Suprapubic skin (tissue), 4 donors: ENCODE data around the gene RRP1. TPM values are rescaled to one million over a fixed set of nuclear protein-coding genes. Genes with fewer than 3 reads are reported as not detected.

ENCODE experiments used
- DNase-seq, 2 donors: peaks; one replicate each; pipeline ENCODE4 v3.0.0-alpha.2; 2019; ENCODE audit warnings: low spot score in 2 of 2
- H3K27ac ChIP-seq: fragments of 200-600 bp; sonication (generic); one replicate; pipeline ENCODE4 v1.5.1; 2019
- H3K27me3 ChIP-seq: fragments of 200-600 bp; sonication (generic); one replicate; pipeline ENCODE4 v1.5.1; 2019
- H3K36me3 ChIP-seq: fragments of 200-600 bp; sonication (generic); one replicate; pipeline ENCODE4 v1.5.1; 2019
- H3K4me1 ChIP-seq: fragments of 200-600 bp; sonication (generic); one replicate; pipeline ENCODE4 v1.5.1; 2019
- H3K4me3 ChIP-seq: fragments of 200-600 bp; sonication (generic); one replicate; pipeline ENCODE4 v1.5.1; 2019; ENCODE audit warnings: mild to moderate bottlenecking
- H3K9me3 ChIP-seq: fragments of 200-600 bp; sonication (generic); one replicate; pipeline ENCODE4 v1.5.1; 2019
- EP300 ChIP-seq: sonication (generic); formaldehyde crosslinking; IDR thresholded peaks from one replicate; pipeline ENCODE4 v1.6.1; 2017; ENCODE audit warnings: antibody characterized with exemption
- POLR2A ChIP-seq, 2 donors: fragments of 450-650 bp; IDR thresholded peaks; one replicate each; pipeline ENCODE4 v1.6.1; 2017; ENCODE audit warnings: antibody characterized with exemption in 2 of 2, mild to moderate bottlenecking in 2 of 2, moderate library complexity in 2 of 2
- POLR2AphosphoS5 ChIP-seq, 3 donors: sonication (generic); formaldehyde crosslinking; IDR thresholded peaks; one replicate each; pipeline ENCODE4 v1.6.1; 2017; ENCODE audit warnings: antibody characterized with exemption in 3 of 3
- WGBS: methylation state at CpG from one replicate; pipeline ENCODE4 v1.1.5; 2018; 5-methylcytosine and 5-hydroxymethylcytosine counted together
- total RNA-seq, 4 donors: library from RNA; depleted of rRNA; stranded (reverse); fragments of >200 nt; gene quantifications; one replicate each; pipeline ENCODE4 v1.1.0, GENCODE V29; 2016
- TF ChIP-seq, protein P1 (sequence below), 2 donors: fragments of 200-600 bp in 1 of 2; fragments of 450-650 bp in 1 of 2; sonication (generic) in 1 of 2; IDR thresholded peaks; one replicate each; pipeline ENCODE4 v1.5.1; 2016 to 2019; ENCODE audit warnings: antibody characterized with exemption in 2 of 2, mild to moderate bottlenecking in 1 of 2, moderate library complexity in 1 of 2

The RRP1 gene
- total RNA-seq, 4 donors from 2014 or later: 22.5 to 34.6 (median 28.4) TPM

DNA sequence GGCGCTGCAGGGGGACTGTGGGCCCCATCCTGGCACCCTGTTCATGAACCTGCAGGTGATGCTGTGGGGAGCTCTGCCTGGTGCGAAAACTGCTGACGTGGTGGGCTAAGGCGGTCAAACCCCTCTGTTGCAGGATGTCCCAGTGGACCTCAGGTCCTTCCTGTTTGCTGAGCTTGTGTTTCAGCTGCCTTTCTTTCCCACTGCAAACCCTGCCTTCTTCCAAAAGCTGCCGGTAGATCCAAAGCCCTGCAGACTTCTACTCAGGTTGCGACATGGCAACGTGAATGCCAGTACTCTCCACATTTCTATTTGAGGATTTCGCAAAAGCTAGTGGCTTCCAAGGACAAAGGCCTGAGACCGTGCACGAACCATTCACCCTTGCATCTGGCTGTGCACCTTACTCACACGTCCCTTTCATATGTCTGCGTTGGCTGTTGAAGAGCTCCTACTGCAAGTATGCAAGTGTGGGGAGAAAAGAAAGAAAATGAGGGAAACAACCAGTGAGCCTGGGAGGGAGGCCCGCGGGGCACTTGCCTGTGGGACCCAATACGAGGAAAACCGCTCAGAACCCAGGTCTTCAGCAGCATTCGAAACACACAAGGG lies 6.2 kb upstream of the RRP1 start:
- Histone ChIP-seq H3K9me3 (no peaks in the 10 kb centered on the region), H3K27me3 (no peaks in the 10 kb centered on the region), H3K4me3 (no peak overlapping the region), H3K4me1 (peaks cover 39% of the 10 kb centered on the region), H3K36me3 (no peaks in the 10 kb centered on the region), H3K27ac (peak overlapping the region; percentile 59)
- no peak for TF ChIP-seq EP300
- TF ChIP-seq POLR2AphosphoS5 (IDR thresholded peaks at IDR 0.05): no peak
- TF ChIP-seq POLR2A (IDR thresholded peaks at IDR 0.05): no peak
- TF ChIP-seq, protein P1, sequence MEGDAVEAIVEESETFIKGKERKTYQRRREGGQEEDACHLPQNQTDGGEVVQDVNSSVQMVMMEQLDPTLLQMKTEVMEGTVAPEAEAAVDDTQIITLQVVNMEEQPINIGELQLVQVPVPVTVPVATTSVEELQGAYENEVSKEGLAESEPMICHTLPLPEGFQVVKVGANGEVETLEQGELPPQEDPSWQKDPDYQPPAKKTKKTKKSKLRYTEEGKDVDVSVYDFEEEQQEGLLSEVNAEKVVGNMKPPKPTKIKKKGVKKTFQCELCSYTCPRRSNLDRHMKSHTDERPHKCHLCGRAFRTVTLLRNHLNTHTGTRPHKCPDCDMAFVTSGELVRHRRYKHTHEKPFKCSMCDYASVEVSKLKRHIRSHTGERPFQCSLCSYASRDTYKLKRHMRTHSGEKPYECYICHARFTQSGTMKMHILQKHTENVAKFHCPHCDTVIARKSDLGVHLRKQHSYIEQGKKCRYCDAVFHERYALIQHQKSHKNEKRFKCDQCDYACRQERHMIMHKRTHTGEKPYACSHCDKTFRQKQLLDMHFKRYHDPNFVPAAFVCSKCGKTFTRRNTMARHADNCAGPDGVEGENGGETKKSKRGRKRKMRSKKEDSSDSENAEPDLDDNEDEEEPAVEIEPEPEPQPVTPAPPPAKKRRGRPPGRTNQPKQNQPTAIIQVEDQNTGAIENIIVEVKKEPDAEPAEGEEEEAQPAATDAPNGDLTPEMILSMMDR (IDR thresholded peaks at IDR 0.05): no peak
- no peak for DNase-seq
- WGBS: 76% methylated on average over 17 of the region's 17 CpGs

DNA sequence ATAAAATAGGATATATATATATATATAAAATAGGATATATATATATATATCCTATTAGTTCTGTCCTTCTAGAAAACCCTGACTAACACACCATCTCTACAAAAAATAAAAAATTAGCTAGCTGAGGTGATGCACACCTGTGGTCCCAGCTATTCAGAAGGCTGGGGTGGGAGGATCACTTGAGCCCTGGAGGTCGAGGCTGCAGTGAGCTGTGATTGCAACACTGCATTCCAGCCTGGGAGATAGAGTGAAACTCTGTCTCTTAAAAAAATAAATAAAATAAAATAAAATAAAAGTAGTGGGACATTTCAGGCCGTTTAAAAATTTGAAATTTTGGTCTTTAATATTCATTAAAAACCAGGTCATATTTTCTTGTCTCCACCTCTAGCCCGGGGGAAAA lies 4.2 kb upstream of the RRP1 start:
- H3K9me3 ChIP-seq: no peaks in the 10 kb centered on the region
- no peaks in the 10 kb centered on the region for H3K27me3 ChIP-seq
- TF ChIP-seq, protein P1 (IDR thresholded peaks at IDR 0.05): no peak
- TF ChIP-seq EP300 (no peak), POLR2AphosphoS5 (IDR thresholded peaks at IDR 0.05) (no peak), POLR2A (IDR thresholded peaks at IDR 0.05) (no peak)
- H3K27ac ChIP-seq: no peak overlapping the region
- no peak for DNase-seq
- 49% methylated on average over 3 of the region's 3 CpGs for WGBS
- peaks cover 46% of the 10 kb centered on the region for H3K4me1 ChIP-seq
- no peaks in the 10 kb centered on the region for H3K36me3 ChIP-seq
- H3K4me3 ChIP-seq: no peak overlapping the region

GRCh38 chr21:43786300-43786806 lies 3.0 kb upstream of the RRP1 start:
- no peak for DNase-seq
- Histone ChIP-seq H3K36me3 (no peaks in the 10 kb centered on the region), H3K27ac (no peak overlapping the region), H3K9me3 (no peaks in the 10 kb centered on the region), H3K4me1 (peaks cover 49% of the 10 kb centered on the region), H3K27me3 (no peaks in the 10 kb centered on the region), H3K4me3 (no peak overlapping the region)
- WGBS: 81% methylated on average over 10 of the region's 18 CpGs
- no peak for TF ChIP-seq POLR2AphosphoS5 (IDR thresholded peaks at IDR 0.05)
- TF ChIP-seq, protein P1 (IDR thresholded peaks at IDR 0.05): no peak

- Histone ChIP-seq H3K27ac (no peak overlapping the region), H3K4me1 (peaks cover 46% of the 10 kb centered on the region), H3K36me3 (peaks cover 5% of the 10 kb centered on the region), H3K9me3 (no peaks in the 10 kb centered on the region), H3K27me3 (no peaks in the 10 kb centered on the region), H3K4me3 (no peak overlapping the region)
- DNase-seq: no peak
- TF ChIP-seq POLR2A (IDR thresholded peaks at IDR 0.05) (no peak), EP300 (no peak), POLR2AphosphoS5 (IDR thresholded peaks at IDR 0.05) (no peak)
- TF ChIP-seq, protein P1 (IDR thresholded peaks at IDR 0.05): no peak
- 89% methylated on average over 36 of the region's 38 CpGs for WGBS
Measured at GRCh38 chr21:43786807-43787440, 2.5 kb upstream of the RRP1 start.

- H3K27me3 ChIP-seq: no peaks in the 10 kb centered on the region
- H3K4me3 ChIP-seq: peak overlapping the region; percentile 66
- peaks cover 21% of the 10 kb centered on the region for H3K4me1 ChIP-seq
- no peak for DNase-seq
- peak overlapping the region; percentile 21 for H3K27ac ChIP-seq
- no peaks in the 10 kb centered on the region for H3K9me3 ChIP-seq
- peaks cover 36% of the 10 kb centered on the region for H3K36me3 ChIP-seq
- 18% methylated on average over 13 of the region's 13 CpGs for WGBS
- TF ChIP-seq, protein P1 (IDR thresholded peaks at IDR 0.05): no peak
- TF ChIP-seq POLR2AphosphoS5 (IDR thresholded peaks at IDR 0.05) (no peak), POLR2A (IDR thresholded peaks at IDR 0.05) (no peak), EP300 (no peak)
Measured at GRCh38 chr21:43790010-43790524, 690 bp downstream of the RRP1 start.
